GM23338 (cell line): ENCODE data around the gene F7. TPM values are rescaled to one million over a fixed set of nuclear protein-coding genes. Genes with fewer than 3 reads are reported as not detected.

Source experiments
- ATAC-seq: fragments of 200-7000 bp; cut with Tn5 transposase; 3 replicates; pipeline ENCODE4 v1.9.1; 2020
- DNase-seq: peaks from one replicate; pipeline ENCODE4 v3.0.0-alpha.2; 2015; ENCODE audit warnings: low spot score
- H2AFZ ChIP-seq: fragments of 200-600 bp; sonication (generic); 2 replicates; pipeline ENCODE4 v1.8.0; 2016; ENCODE audit warnings: antibody characterized with exemption, mild to moderate bottlenecking, moderate library complexity
- H3F3A ChIP-seq: fragments of 200-600 bp; sonication (generic); replicated peaks from 2 replicates; pipeline ENCODE4 v1.8.0; 2017; ENCODE audit warnings: antibody characterized with exemption, mixed run types, low read depth
- H3K27ac ChIP-seq: fragments of 200-600 bp; sonication (generic); 2 replicates; pipeline ENCODE4 v1.6.1; 2016; ENCODE audit warnings: low read depth
- H3K27me3 ChIP-seq: fragments of 200-600 bp; sonication (generic); 2 replicates; pipeline ENCODE4 v1.8.0; 2016; ENCODE audit warnings: mild to moderate bottlenecking, mixed run types, moderate library complexity; ENCODE audit not compliant: insufficient read depth
- H3K36me3 ChIP-seq: fragments of 200-600 bp; sonication (generic); 2 replicates; pipeline ENCODE4 v1.8.0; 2016; ENCODE audit warnings: mild to moderate bottlenecking; ENCODE audit not compliant: insufficient read depth
- H3K4me1 ChIP-seq: fragments of 200-600 bp; sonication (generic); 2 replicates; pipeline ENCODE4 v1.8.0; 2016; ENCODE audit warnings: mild to moderate bottlenecking, moderate library complexity; ENCODE audit not compliant: insufficient read depth
- H3K4me2 ChIP-seq: fragments of 200-600 bp; sonication (generic); 2 replicates; pipeline ENCODE4 v1.7.1; 2017; ENCODE audit warnings: mixed run types
- H3K4me3 ChIP-seq: fragments of 200-600 bp; sonication (generic); 2 replicates; pipeline ENCODE4 v1.6.1; 2016; ENCODE audit warnings: mixed run types
- H3K79me2 ChIP-seq: fragments of 200-600 bp; sonication (generic); replicated peaks from 2 replicates; pipeline ENCODE4 v1.8.0; 2017; ENCODE audit warnings: mild to moderate bottlenecking; ENCODE audit not compliant: insufficient read depth
- H3K9me2 ChIP-seq: fragments of 200-600 bp; sonication (generic); 2 replicates; pipeline ENCODE4 v1.8.0; 2017; ENCODE audit not compliant: insufficient read depth
- H4K20me1 ChIP-seq: fragments of 200-600 bp; sonication (generic); replicated peaks from 2 replicates; pipeline ENCODE4 v1.8.0; 2017; ENCODE audit warnings: mild to moderate bottlenecking; ENCODE audit not compliant: insufficient read depth
- H3K27ac Mint-ChIP-seq: 2 replicates; pipeline ENCODE4 v1.8.0; 2020; ENCODE audit warnings: inconsistent platforms, mild to moderate bottlenecking, moderate library complexity, mixed read lengths
- H3K27me3 Mint-ChIP-seq: 3 replicates; pipeline ENCODE4 v1.8.0; 2022; ENCODE audit warnings: low read depth, mild to moderate bottlenecking, moderate library complexity, mixed read lengths, inconsistent platforms; ENCODE audit not compliant: insufficient read depth, poor library complexity
- H3K36me3 Mint-ChIP-seq: 3 replicates; pipeline ENCODE4 v1.8.0; 2021; ENCODE audit warnings: low read depth, mild to moderate bottlenecking, inconsistent platforms, moderate library complexity, mixed read lengths
- H3K4me1 Mint-ChIP-seq: 3 replicates; pipeline ENCODE4 v1.8.0; 2020; ENCODE audit warnings: mild to moderate bottlenecking, inconsistent platforms, mixed read lengths
- H3K4me3 Mint-ChIP-seq: 3 replicates; pipeline ENCODE4 v1.8.0; 2021; ENCODE audit warnings: moderate library complexity, mild to moderate bottlenecking, inconsistent platforms, mixed read lengths
- H3K9me3 Mint-ChIP-seq: 3 replicates; pipeline ENCODE4 v1.8.0; 2020; ENCODE audit warnings: moderate library complexity, mild to moderate bottlenecking, inconsistent platforms, mixed read lengths
- CREB1 ChIP-seq: fragments of 250-450 bp; sonication (Bioruptor Pico); IDR thresholded peaks from 2 replicates; pipeline ENCODE4 v1.5.0; 2020; ENCODE audit warnings: low read depth, mild to moderate bottlenecking, moderate library complexity
- CTCF ChIP-seq, 2 experiments: fragments of 200-600 bp in 1 of 2; sonication (generic) in 1 of 2; conservative IDR thresholded peaks; 2 replicates each; pipeline versions ENCODE4 v1.5.1 to v1.6.1; 2016 to 2017; ENCODE audit warnings: antibody characterized with exemption in 2 of 2, low read depth in 2 of 2, mild to moderate bottlenecking in 2 of 2, moderate library complexity in 1 of 2
- EZH2 ChIP-seq: fragments of 200-600 bp; sonication (generic); IDR thresholded peaks from one replicate; pipeline ENCODE4 v1.8.0; 2017; ENCODE audit warnings: antibody characterized with exemption, mild to moderate bottlenecking, low read depth; ENCODE audit not compliant: unreplicated experiment
- EZH2phosphoT487 ChIP-seq: fragments of 200-600 bp; sonication (generic); IDR thresholded peaks from one replicate; pipeline ENCODE4 v1.8.1; 2018; ENCODE audit warnings: antibody characterized with exemption; ENCODE audit not compliant: unreplicated experiment
- JUNB ChIP-seq: IDR thresholded peaks from one replicate; pipeline ENCODE4 v1.6.1; 2016; ENCODE audit warnings: antibody characterized with exemption; ENCODE audit not compliant: unreplicated experiment
- NANOG ChIP-seq: IDR thresholded peaks from 2 replicates; pipeline ENCODE4 v1.6.1; 2016; ENCODE audit warnings: antibody characterized with exemption, borderline replicate concordance
- POLR2AphosphoS5 ChIP-seq: IDR thresholded peaks from 2 replicates; pipeline ENCODE4 v1.6.1; 2016; ENCODE audit warnings: antibody characterized with exemption, low read depth
- STAT1 ChIP-seq: IDR thresholded peaks from one replicate; pipeline ENCODE4 v1.6.1; 2016; ENCODE audit warnings: antibody characterized with exemption; ENCODE audit not compliant: unreplicated experiment
- ZNF114 ChIP-seq: fragments of 250-450 bp; sonication (Bioruptor Pico); IDR thresholded peaks from 2 replicates; pipeline ENCODE4 v1.5.0; 2020; ENCODE audit warnings: mild to moderate bottlenecking, moderate library complexity
- ZNF331 ChIP-seq: fragments of 250-450 bp; sonication (Bioruptor Pico); IDR thresholded peaks from 2 replicates; pipeline ENCODE4 v1.5.0; 2020; ENCODE audit warnings: low read depth, mild to moderate bottlenecking, moderate library complexity
- polyA plus RNA-seq: library from polyadenylated mRNA; unstranded; fragments of >200 nt; fragmentation: Nextera tagmentation; extraction: Ambion mirVana; gene quantifications from 2 replicates; pipeline ENCODE4 v1.2.1, GENCODE V29; 2016
- total RNA-seq: library from RNA; depleted of rRNA; stranded (reverse); fragments of >200 nt; shearing (Covaris generic); gene quantifications from 2 replicates; pipeline ENCODE4 v1.2.3, GENCODE V29; 2014
- TF ChIP-seq, protein P1 (sequence below): IDR thresholded peaks from one replicate; pipeline ENCODE4 v1.6.1; 2018; ENCODE audit warnings: antibody characterized with exemption; ENCODE audit not compliant: unreplicated experiment
- TF ChIP-seq, protein P2 (sequence below): fragments of 250-450 bp; sonication (Bioruptor Pico); IDR thresholded peaks from 2 replicates; pipeline ENCODE4 v1.5.0; 2020; ENCODE audit warnings: mild to moderate bottlenecking, moderate library complexity

Gene F7
- total and polyA plus RNA-seq, 2 experiments from 2014 or later = 0.16 to 0.24 TPM

- no peak for TF ChIP-seq CTCF (conservative IDR thresholded peaks at IDR 0.05; ENCODE audit: low read depth in 2 of 2)
- TF ChIP-seq NANOG = no peak
- no peak for TF ChIP-seq POLR2AphosphoS5
Measured at GRCh38 chr13:113167575-113167974, 62.0 kb downstream of the F7 start (continued).

- no peak overlapping the region for H3K27ac Mint-ChIP-seq
- H3K4me2 ChIP-seq = no peak overlapping the region
- no peaks in the 10 kb centered on the region for H3K79me2 ChIP-seq
- H3K36me3 Mint-ChIP-seq = peaks cover 28% of the 10 kb centered on the region
- no peaks in the 10 kb centered on the region for H3K36me3 ChIP-seq
- H3K4me1 ChIP-seq = no peaks in the 10 kb centered on the region
- no peaks in the 10 kb centered on the region for H3K9me2 ChIP-seq
- H4K20me1 ChIP-seq = no peaks in the 10 kb centered on the region; the same call in 1 of the 2 replicates
- peaks cover 7% of the 10 kb centered on the region for H3K4me1 Mint-ChIP-seq
- H3K4me3 Mint-ChIP-seq = no peak overlapping the region
- no peaks in the 10 kb centered on the region for H3K27me3 ChIP-seq
- peaks cover 8% of the 10 kb centered on the region for H3K27me3 Mint-ChIP-seq
- H3K4me3 ChIP-seq = no peak overlapping the region
- H2AFZ ChIP-seq = no peak overlapping the region
- DNase-seq (no peak), ATAC-seq (no peak)
- H3K9me3 Mint-ChIP-seq = no peaks in the 10 kb centered on the region
- no peak overlapping the region for H3K27ac ChIP-seq
- no peaks in the 10 kb centered on the region for H3F3A ChIP-seq
- TF ChIP-seq ZNF114 = no peak
- TF ChIP-seq, protein P1, sequence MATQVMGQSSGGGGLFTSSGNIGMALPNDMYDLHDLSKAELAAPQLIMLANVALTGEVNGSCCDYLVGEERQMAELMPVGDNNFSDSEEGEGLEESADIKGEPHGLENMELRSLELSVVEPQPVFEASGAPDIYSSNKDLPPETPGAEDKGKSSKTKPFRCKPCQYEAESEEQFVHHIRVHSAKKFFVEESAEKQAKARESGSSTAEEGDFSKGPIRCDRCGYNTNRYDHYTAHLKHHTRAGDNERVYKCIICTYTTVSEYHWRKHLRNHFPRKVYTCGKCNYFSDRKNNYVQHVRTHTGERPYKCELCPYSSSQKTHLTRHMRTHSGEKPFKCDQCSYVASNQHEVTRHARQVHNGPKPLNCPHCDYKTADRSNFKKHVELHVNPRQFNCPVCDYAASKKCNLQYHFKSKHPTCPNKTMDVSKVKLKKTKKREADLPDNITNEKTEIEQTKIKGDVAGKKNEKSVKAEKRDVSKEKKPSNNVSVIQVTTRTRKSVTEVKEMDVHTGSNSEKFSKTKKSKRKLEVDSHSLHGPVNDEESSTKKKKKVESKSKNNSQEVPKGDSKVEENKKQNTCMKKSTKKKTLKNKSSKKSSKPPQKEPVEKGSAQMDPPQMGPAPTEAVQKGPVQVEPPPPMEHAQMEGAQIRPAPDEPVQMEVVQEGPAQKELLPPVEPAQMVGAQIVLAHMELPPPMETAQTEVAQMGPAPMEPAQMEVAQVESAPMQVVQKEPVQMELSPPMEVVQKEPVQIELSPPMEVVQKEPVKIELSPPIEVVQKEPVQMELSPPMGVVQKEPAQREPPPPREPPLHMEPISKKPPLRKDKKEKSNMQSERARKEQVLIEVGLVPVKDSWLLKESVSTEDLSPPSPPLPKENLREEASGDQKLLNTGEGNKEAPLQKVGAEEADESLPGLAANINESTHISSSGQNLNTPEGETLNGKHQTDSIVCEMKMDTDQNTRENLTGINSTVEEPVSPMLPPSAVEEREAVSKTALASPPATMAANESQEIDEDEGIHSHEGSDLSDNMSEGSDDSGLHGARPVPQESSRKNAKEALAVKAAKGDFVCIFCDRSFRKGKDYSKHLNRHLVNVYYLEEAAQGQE = no peak
- no peak for TF ChIP-seq POLR2AphosphoS5
- TF ChIP-seq CREB1 (CRISPR knock-in tag) = no peak
- no peak for TF ChIP-seq EZH2
- TF ChIP-seq, protein P2, sequence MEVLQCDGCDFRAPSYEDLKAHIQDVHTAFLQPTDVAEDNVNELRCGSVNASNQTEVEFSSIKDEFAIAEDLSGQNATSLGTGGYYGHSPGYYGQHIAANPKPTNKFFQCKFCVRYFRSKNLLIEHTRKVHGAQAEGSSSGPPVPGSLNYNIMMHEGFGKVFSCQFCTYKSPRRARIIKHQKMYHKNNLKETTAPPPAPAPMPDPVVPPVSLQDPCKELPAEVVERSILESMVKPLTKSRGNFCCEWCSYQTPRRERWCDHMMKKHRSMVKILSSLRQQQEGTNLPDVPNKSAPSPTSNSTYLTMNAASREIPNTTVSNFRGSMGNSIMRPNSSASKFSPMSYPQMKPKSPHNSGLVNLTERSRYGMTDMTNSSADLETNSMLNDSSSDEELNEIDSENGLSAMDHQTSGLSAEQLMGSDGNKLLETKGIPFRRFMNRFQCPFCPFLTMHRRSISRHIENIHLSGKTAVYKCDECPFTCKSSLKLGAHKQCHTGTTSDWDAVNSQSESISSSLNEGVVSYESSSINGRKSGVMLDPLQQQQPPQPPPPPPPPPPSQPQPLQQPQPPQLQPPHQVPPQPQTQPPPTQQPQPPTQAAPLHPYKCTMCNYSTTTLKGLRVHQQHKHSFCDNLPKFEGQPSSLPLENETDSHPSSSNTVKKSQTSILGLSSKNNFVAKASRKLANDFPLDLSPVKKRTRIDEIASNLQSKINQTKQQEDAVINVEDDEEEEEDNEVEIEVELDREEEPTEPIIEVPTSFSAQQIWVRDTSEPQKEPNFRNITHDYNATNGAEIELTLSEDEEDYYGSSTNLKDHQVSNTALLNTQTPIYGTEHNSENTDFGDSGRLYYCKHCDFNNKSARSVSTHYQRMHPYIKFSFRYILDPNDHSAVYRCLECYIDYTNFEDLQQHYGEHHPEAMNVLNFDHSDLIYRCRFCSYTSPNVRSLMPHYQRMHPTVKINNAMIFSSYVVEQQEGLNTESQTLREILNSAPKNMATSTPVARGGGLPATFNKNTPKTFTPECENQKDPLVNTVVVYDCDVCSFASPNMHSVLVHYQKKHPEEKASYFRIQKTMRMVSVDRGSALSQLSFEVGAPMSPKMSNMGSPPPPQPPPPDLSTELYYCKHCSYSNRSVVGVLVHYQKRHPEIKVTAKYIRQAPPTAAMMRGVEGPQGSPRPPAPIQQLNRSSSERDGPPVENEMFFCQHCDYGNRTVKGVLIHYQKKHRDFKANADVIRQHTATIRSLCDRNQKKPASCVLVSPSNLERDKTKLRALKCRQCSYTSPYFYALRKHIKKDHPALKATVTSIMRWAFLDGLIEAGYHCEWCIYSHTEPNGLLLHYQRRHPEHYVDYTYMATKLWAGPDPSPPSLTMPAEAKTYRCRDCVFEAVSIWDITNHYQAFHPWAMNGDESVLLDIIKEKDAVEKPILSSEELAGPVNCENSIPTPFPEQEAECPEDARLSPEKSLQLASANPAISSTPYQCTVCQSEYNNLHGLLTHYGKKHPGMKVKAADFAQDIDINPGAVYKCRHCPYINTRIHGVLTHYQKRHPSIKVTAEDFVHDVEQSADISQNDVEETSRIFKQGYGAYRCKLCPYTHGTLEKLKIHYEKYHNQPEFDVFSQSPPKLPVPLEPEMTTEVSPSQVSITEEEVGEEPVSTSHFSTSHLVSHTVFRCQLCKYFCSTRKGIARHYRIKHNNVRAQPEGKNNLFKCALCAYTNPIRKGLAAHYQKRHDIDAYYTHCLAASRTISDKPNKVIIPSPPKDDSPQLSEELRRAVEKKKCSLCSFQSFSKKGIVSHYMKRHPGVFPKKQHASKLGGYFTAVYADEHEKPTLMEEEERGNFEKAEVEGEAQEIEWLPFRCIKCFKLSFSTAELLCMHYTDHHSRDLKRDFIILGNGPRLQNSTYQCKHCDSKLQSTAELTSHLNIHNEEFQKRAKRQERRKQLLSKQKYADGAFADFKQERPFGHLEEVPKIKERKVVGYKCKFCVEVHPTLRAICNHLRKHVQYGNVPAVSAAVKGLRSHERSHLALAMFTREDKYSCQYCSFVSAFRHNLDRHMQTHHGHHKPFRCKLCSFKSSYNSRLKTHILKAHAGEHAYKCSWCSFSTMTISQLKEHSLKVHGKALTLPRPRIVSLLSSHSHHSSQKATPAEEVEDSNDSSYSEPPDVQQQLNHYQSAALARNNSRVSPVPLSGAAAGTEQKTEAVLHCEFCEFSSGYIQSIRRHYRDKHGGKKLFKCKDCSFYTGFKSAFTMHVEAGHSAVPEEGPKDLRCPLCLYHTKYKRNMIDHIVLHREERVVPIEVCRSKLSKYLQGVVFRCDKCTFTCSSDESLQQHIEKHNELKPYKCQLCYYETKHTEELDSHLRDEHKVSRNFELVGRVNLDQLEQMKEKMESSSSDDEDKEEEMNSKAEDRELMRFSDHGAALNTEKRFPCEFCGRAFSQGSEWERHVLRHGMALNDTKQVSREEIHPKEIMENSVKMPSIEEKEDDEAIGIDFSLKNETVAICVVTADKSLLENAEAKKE (CRISPR knock-in tag) = no peak
- no peak for TF ChIP-seq CTCF (conservative IDR thresholded peaks at IDR 0.05; ENCODE audit: low read depth in 2 of 2)
- TF ChIP-seq JUNB = no peak
- no peak for TF ChIP-seq NANOG
- TF ChIP-seq EZH2phosphoT487 = no peak
- no peak for TF ChIP-seq ZNF331 (CRISPR knock-in tag)
- no peak for TF ChIP-seq STAT1
Measured at GRCh38 chr13:113168211-113168610, 62.6 kb downstream of the F7 start.
